Measurements from ENCODE around the gene ARHGDIA.
A peak's percentile ranks its signal among the peaks of the same experiment; 100 is the strongest.

The ARHGDIA gene

DNA sequence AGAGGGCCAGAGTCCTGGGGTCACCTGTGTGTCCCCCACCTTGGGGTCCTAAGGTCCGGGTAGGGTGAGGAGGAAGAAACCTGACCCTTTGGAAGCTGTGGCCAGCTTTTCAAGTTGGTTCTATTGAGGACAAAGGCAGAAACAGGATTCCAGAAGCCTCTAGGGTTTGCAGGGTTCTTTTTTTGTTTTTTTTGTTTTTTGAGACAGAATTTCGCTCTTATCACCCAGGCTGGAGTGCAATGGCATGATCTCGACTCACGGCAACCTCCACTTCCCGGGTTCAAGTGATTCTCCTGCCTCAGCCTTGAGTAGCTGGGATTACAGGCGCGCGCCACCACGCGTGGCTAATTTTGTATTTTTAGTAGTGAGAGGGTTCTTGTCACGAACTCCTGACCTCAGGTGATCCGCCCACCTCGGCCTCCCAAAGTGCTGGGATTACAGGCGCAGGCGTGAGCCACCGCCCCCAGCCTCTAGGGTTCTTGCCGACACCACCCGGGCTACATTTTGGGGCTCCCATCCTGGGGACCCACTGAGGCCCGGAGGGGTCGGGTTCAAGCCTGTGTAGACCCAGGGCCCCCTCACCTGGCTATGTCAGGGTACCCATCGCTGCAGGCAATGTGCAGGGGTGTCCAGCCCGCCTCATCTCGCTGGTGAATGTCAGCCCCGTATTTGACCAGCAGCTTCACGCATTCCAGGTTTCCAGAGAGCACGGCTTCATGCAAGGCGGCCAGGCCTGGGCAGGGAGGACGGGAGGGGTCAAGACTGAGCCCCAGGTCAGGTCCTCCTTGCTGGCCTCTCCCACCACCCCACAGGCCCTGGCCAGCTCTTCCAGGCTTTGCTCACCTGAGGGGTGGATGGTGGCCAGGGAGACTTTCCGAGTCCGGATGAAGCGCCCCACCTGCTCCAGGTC is 37.0 kb downstream of the ARHGDIA start:
- TF ChIP-seq POLR2AphosphoS5 (IDR thresholded peaks at IDR 0.05; ENCODE audit: low read depth, low read length) (no peak), POLR2A (IDR thresholded peaks at IDR 0.05; ENCODE audit: low read depth, low read length) (no peak), TAF1 (IDR thresholded peaks at IDR 0.05; ENCODE audit: borderline replicate concordance, low read depth, low read length) (no peak)
- FAIRE-seq (no peak), DNase-seq (ENCODE audit: insufficient read length) (no peak)

DNA sequence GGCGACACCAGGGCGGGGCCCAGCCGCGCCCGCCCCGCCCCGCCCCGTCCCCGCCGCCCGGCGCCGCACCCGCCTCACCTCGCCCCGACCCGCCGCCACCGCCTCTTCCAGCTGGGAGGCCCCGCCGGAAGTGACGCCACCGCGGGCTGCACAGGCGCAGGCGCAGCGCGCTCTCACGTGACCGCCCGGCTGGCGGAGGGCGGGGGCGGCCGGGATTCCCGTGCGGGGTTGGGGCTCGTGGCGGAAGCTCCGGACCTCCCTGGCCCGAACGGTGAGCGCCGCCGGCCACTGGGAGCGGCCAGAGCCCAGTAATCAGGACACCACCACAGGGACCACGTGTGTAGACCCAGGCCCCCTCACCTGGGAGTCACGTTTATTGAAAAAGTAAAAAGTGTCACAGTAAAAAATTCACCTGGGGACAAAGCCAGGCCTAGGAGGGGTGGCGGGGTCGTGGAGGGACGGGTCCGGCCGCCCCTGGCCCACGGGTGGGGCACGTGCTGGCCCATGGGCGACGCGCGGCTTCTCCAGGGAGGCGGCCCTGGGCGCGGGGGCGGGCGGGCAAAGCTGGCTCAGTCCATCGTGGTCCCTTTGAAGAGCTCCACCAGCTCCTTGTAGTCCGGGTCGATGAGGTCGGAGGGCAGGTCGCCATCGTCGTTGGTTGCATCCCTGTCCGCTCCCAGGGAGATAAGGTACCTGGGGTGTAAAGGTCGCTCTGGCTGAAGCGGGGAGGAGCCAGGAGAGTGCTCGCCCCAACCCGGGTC is 37.8 kb downstream of the ARHGDIA start, which contains the start of gene MCRIP1:
Gene MCRIP1, minus strand, starts transcription at position 132 of the 761 bp plus-strand sequence. CDS start 8,785 bp downstream, outside the sequence.
- no peak for TF ChIP-seq POLR2AphosphoS5 (IDR thresholded peaks at IDR 0.05; ENCODE audit: low read depth, low read length)
- peak; percentile 72; the same call in 1 of the 2 replicates for TF ChIP-seq POLR2A (IDR thresholded peaks at IDR 0.05; ENCODE audit: low read depth, low read length)
- TF ChIP-seq TAF1 (IDR thresholded peaks at IDR 0.05; ENCODE audit: borderline replicate concordance, low read depth, low read length), result peak; percentile 75; the same call in 1 of the 2 replicates
- DNase-seq (ENCODE audit: insufficient read length), result peak; percentile 99
- peak; percentile 99 for FAIRE-seq

DNA sequence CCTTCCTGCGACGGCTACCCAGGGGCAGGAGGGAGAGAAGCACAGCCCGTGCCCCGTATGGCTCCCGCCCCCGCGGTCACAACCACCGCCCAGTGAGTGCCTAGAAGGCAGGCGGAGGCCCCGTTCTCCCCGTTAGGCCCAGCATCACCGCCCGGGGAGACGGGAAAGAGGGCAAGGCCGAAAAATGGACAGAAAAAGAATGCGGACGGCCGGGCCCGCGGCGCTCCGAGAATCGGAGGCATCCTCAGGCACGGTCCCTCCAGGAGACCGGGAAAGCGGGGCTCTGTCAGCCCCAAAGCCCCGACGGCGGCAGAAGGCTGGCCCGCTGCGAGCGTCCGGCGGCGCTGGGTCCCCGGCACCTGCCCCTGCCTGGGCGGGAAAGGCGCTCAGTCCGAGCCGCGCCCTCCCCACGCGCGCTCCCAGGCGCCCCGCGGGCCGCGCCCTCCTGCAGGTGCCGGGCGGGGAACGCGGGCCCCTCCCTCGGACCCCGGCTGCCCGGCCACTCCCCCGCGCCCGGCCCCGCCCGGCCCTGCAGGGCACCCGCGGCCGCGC is 38.5 kb downstream of the ARHGDIA start:
- TF ChIP-seq POLR2AphosphoS5 (IDR thresholded peaks at IDR 0.05; ENCODE audit: low read depth, low read length), result no peak
- 0 out of 2 replicates have a peak, but pooled peaks have one; percentile 11 for TF ChIP-seq TAF1 (IDR thresholded peaks at IDR 0.05; ENCODE audit: borderline replicate concordance, low read depth, low read length)
- DNase-seq (ENCODE audit: insufficient read length) (no peak), FAIRE-seq (no peak)

DNA sequence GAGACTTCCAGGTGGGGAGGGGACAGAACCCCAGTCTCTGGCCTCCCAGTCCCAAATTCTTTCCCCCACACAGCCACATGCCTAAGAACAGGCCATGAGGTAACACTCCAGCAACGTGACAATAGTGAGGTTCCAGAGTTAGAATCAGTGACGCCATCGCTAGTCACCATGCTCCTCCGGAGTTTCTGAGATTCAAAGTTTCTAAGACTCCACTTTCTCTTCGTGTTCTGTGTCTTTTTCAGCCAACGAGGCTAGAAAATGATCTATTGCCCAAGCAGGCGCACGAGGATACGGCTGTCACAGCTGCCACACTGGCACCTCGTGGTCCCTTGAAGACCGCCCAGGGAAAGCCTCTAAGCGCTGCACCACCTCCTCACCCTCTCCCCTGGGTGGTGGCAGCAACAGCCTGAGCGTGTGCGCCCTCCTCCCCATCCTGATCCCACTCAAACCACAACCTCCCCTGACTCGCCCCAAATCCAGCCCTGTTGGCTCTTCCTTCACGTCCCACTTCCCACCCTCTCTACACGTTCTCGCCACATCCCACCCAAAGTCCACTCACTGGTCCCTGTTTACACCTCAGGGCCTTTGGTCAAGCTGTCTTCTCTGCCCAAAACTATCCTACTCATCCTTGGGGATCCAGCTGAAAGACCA is 39.1 kb downstream of the ARHGDIA start:
- TF ChIP-seq TAF1 (IDR thresholded peaks at IDR 0.05; ENCODE audit: borderline replicate concordance, low read depth, low read length), result no peak
- no peak for TF ChIP-seq POLR2AphosphoS5 (IDR thresholded peaks at IDR 0.05; ENCODE audit: low read depth, low read length)
- no peak for TF ChIP-seq POLR2A (IDR thresholded peaks at IDR 0.05; ENCODE audit: low read depth, low read length)
- DNase-seq (ENCODE audit: insufficient read length), result no peak
- FAIRE-seq, result peak; percentile 77

DNA sequence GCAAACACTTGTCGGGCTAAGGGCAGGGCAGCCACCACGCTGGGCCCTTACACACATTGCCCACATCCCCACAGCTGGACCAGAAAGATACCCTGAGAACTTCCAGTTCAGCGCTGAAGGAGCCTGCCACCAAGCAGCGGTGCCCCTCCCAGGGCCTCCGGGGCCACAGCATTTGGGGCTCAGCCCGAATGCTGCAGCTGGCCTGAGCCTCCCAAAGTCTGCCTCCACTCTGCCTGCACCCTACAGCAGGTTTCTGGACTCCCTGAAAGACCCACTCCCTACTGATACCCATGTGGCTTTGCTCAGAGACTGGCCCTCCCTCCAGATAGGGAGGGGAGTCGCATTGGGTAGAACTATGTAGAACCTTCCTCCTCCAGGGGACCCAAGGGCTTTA is 39.6 kb downstream of the ARHGDIA start:
- FAIRE-seq, result no peak
- no peak for DNase-seq (ENCODE audit: insufficient read length)
- TF ChIP-seq TAF1 (IDR thresholded peaks at IDR 0.05; ENCODE audit: borderline replicate concordance, low read depth, low read length) (no peak), POLR2AphosphoS5 (IDR thresholded peaks at IDR 0.05; ENCODE audit: low read depth, low read length) (no peak), POLR2A (IDR thresholded peaks at IDR 0.05; ENCODE audit: low read depth, low read length) (no peak)

DNA sequence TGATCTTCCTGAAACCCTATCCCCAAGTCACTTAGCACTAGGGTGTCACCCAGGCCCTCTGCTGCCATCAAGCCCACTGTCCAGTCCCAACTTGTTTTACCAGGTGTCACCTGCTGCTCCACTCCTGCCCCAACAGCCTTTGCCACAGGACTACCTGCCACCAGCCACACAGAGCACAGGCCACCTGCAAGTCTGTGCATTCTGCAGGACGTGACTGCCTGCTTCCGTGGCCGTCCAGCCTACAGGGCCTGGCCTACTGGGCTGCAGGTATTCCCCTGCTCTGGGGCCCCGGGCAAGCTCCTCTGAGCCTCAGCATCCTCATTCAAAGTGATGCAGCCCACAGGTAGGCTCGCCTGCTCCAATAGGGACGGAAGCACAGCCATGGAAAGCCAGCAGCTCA is 41.3 kb downstream of the ARHGDIA start:
- DNase-seq (ENCODE audit: insufficient read length) (no peak), FAIRE-seq (no peak)
- TF ChIP-seq POLR2A (IDR thresholded peaks at IDR 0.05; ENCODE audit: low read depth, low read length) (no peak), TAF1 (IDR thresholded peaks at IDR 0.05; ENCODE audit: borderline replicate concordance, low read depth, low read length) (no peak), POLR2AphosphoS5 (IDR thresholded peaks at IDR 0.05; ENCODE audit: low read depth, low read length) (no peak)

DNA sequence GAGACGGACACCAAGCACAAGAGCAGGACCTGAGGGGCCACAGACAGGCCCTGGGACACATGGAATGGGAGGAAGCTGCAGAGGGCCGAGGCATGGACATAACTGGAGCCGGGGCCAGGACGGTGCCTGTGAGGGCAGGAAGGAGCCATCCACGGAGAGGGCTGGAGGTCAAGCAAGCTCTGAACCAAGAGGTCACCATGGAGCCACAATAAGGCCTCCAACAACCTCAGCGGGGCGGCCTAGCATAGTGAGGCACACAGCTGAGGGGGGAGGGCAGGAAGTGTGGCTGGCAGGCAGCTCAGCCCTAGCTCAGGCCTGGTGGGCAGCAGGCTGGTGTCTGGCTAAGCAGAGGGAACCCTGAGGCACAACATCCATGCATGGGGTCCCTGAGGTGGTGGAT is 42.5 kb downstream of the ARHGDIA start:
- FAIRE-seq (no peak), DNase-seq (ENCODE audit: insufficient read length) (no peak)
- no peak for TF ChIP-seq POLR2A (IDR thresholded peaks at IDR 0.05; ENCODE audit: low read depth, low read length)
- TF ChIP-seq POLR2AphosphoS5 (IDR thresholded peaks at IDR 0.05; ENCODE audit: low read depth, low read length), result no peak
- TF ChIP-seq TAF1 (IDR thresholded peaks at IDR 0.05; ENCODE audit: borderline replicate concordance, low read depth, low read length), result no peak

DNA sequence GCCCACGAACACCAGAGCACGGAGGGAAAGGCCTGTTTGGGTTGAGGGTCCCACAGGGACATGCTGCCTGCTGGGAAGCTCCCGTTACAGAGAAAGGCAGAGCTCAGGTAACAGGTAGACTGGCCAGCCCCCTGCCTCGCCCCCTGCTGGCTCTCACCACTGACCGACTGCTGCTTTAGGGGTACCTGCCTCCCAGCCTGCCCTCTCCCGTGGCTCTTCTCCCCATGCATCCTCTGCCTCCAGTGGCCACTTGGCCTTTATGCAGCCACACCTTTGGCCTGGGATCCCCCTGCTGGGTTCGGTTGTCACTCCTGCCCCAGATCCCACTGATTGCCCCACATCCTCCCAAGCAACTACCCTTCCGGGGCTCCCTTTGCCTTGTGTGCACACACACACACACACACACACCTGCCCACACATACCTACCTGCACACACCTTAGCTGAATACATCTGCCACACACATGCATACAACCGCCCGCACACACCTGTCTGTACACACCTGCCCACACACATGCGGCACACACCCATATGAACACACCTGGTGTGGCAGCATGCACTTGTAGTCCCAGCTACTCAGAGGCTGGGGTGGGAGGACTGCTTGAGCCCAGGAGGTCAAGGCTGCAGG is 45.2 kb downstream of the ARHGDIA start:
- TF ChIP-seq POLR2A (IDR thresholded peaks at IDR 0.05; ENCODE audit: low read depth, low read length) (no peak), POLR2AphosphoS5 (IDR thresholded peaks at IDR 0.05; ENCODE audit: low read depth, low read length) (no peak), TAF1 (IDR thresholded peaks at IDR 0.05; ENCODE audit: borderline replicate concordance, low read depth, low read length) (no peak)
- no peak for FAIRE-seq
- DNase-seq (ENCODE audit: insufficient read length), result no peak

DNA sequence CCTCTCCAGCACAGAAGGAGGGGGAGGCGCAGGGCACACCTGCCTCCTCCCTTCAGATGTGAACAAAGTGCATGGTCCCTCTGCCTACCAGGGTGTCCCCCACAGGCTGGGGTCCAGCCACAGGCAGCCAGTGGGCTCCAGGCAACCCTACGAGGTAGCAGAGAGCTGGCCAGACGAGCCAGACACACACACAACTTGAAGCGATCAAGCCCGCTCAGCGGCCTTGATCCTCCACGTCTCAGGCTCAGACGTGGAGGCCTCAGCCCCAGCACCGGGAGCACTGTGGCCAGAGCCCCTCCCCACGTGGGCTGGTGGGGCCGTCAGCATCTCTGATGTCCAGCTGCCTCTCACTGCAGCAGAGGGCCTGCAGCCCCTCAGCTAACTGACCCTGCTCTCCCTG is 46.5 kb downstream of the ARHGDIA start:
- TF ChIP-seq POLR2A (IDR thresholded peaks at IDR 0.05; ENCODE audit: low read depth, low read length) (no peak), POLR2AphosphoS5 (IDR thresholded peaks at IDR 0.05; ENCODE audit: low read depth, low read length) (no peak), TAF1 (IDR thresholded peaks at IDR 0.05; ENCODE audit: borderline replicate concordance, low read depth, low read length) (no peak)
- DNase-seq (ENCODE audit: insufficient read length), result no peak

DNA sequence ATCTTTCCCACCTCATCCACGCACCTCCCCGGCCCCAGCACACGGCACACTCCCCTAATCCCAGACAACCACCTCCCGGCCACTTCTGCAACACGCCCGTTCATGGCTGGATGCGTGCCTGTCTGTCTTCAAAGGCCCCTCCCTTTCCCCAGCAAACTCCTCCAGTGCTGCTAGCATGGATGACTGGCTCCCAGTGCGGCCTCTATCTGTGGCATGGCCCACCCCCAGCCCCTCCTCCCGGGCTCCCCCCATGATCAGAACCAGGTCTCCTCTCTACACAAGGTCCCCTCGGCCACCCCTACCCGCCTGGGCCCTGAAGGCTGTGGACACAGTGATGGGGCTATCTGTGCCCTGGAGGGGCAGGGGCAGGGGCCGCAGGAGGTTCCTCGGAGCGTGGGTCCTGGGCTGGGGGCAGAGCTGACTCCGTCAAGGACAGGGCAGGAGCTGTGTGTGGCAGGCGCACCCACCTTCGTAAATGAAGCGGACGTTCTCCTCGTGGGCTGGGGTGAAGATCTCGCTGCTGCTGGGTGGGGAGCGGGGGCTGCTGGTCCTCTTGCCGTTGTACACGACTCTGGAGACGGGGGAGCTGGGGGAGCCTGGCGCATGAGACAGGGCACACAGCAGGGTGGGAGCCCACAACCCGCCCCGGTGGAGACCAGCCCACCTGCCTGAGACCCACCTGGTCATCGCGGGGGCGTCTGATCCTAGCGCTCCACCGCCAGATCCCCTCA is 47.2 kb downstream of the ARHGDIA start:
- TF ChIP-seq POLR2AphosphoS5 (IDR thresholded peaks at IDR 0.05; ENCODE audit: low read depth, low read length) (no peak), POLR2A (IDR thresholded peaks at IDR 0.05; ENCODE audit: low read depth, low read length) (no peak), TAF1 (IDR thresholded peaks at IDR 0.05; ENCODE audit: borderline replicate concordance, low read depth, low read length) (no peak)
- no peak for DNase-seq (ENCODE audit: insufficient read length)
- FAIRE-seq, result no peak

More for the DNA sequence above, 46.5 kb downstream of the ARHGDIA start:
- no peak for FAIRE-seq
